Measurements from ENCODE around the gene IGLL1.

GRCh38 chr22:23578306-23578705 lies 1.8 kb downstream of the IGLL1 start:
- TF ChIP-seq, protein P1, sequence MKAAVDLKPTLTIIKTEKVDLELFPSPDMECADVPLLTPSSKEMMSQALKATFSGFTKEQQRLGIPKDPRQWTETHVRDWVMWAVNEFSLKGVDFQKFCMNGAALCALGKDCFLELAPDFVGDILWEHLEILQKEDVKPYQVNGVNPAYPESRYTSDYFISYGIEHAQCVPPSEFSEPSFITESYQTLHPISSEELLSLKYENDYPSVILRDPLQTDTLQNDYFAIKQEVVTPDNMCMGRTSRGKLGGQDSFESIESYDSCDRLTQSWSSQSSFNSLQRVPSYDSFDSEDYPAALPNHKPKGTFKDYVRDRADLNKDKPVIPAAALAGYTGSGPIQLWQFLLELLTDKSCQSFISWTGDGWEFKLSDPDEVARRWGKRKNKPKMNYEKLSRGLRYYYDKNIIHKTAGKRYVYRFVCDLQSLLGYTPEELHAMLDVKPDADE (IDR thresholded peaks at IDR 0.05), result no peak
- TF ChIP-seq CTCF (conservative IDR thresholded peaks at IDR 0.05; ENCODE audit: low read depth in 2 of 2), result no peak

Data from GM23338 (cell line).